Measurements from ENCODE around the gene NRG3.

The NRG3 gene

DNA sequence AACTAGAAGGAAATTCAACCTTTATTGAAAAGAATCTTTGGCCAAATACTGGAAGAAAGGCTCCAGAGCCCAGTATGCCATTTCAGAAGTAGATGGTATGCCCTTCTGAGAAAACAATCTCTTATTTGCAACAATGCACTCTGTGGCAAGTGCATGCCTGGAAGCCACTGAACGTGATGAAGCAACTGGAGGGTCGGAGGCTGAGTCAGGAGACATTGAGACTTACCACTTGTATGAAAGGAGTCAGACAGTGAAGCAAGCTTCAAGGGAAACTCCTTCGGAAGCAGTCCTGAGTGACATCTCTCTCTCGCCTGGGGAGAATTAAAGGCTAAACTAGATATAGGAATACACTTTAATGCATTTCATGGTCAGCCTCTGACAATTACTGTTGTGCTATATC lies 353.7 kb downstream of the NRG3 start:
- DNase-seq = no peak

DNA sequence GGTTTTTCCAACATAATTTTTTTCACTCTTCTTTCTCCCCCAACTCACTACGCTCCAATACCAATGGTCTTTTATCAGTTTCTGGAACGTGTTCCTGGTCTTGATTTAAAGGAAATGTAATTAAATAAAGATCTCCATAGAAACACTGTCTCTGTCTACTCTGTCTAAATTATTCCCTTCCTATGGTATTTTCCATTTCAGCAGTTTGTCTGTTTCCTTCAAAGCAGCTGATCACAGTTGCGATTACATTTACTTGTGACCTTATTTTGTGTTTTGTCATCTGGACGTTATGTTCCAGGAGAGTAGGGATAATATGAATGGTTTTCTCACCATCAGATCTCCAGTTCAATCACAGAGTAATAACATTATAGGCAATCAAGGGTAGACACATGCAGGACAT lies 359.2 kb downstream of the NRG3 start:
- DNase-seq = no peak

DNA sequence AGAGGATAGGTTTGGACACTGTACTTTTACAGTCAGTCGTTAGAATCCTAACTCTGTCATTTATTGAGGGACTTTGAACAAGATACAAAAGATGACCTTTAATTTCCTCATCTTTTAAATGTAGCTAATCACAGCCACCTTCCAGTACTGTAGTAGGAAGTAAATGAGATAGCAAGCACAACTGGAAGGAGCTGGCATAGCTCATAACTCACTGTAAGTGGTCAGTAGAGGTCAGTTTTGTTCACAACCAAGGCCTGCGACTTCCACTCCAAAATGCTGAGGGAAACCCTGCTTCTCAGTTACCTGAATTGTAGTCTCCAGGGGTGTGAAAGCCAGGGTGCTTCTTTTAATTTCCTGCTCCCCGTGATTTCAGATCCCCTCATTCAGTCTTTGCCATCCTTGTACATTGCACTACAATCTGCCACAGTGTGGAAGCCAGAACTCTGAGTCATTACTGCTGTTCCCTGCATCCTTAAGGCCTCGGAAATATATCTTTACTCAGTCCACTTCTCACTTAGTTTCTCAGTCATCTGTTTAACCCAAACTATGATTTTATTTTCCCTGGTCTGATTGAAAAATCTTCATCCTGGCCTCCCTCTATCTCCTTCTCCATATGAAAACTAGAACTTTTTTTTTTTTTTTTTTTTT lies 361.2 kb downstream of the NRG3 start:
- no peak for DNase-seq

DNA sequence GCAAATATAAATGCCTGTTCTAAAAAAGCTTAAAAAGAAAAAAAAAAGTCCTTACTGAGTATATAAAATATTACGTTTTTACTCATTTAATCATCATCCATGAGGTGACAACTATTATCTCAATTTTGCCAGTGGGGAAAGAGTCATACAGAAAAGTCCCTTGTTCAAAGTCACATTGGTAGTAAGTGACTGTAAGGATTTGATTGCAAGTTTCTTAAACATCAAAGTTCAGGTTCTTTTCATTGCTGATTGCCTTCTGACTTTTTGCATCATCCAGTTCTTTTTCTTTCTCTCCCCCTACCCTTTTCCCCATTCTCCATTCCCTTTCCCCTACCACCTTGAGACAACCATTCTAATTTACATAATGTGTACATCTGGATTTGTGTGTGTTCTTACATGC lies 363.3 kb downstream of the NRG3 start:
- no peak for DNase-seq

DNA sequence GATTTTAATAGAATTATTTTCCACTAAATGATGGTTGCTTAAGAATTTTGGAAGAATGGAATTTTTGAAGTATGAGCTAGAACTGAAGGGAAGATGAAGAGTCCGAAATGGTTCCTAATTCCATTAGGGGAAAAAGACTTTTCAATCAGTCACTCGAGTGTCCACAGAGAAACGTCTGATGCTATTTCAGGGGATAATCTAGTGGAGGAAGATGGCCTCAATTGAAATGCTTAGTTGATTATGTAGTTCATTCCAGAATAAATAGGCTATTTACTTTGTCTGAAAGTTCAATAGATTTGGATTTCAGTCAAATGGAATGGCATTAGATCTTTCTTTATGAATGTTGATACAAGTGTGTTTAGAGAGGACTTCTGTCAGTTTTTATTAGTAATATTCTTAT lies 365.4 kb downstream of the NRG3 start:
- no peak for DNase-seq

DNA sequence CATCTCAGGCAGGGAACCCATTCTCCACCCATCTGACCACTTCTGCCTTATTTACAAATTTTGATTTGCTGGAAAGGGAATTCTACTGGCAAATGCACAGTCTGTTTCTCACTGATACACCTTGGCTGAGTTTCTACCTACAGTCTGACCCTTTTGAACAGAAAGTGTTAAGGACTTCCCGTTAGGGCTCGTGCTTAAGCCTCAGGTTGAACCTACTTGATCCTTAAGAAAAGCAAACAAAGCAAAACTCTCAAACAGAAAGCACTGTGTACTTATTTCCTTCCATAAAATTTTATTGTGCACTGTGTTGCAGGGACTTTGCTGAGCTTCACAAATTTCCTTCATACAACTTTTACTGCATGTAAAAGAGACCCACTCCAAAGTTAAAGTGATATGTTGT lies 367.8 kb downstream of the NRG3 start:
- DNase-seq = no peak

DNA sequence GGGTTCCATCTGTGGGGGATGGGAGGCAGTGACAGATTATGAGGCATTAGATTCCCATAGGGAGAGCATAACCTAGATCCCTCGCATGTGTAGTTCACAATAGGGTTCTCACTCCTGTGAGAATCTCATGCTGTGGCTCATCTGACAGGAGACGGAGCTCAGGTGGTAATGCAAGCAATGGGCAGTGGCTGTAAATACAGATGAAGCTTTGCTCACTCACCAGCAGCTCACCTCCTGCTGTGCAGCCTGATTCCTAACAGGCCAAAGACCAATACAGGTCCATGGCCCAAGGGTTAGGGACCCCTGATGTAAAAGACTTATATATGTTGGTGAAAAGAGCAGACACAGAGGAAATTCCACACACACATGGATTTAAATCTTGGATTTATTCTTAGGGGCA lies 370.2 kb downstream of the NRG3 start:
- no peak for DNase-seq

DNA sequence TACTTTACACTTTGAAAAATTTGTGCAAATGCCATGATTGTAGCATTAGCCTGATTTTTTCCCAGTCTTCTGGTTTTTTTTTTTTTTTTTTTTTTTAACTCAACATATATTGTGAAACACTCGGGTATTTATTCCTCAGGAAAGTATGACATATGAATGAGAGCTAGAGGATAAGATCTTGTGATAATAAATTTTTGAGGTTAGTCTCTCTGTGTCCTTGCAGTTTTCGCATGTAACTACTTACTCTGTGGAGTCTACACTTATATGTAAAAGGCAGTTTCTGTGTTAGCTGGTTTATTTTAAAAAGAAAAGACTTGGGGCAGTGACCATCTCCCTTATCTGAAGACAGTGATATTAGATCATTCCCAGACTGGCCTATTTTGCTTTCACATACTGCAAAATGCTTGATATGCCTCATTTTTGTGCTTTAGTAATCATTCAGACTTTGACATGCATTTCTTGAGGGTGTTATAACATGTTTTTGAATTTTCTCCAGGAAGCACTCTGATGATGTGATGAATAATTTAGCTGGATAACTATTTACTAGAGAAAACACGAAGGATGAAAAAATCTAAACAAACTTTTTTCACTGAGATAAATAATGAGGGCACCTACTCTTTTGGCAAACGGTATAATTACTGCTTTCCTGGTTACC lies 371.0 kb downstream of the NRG3 start:
- DNase-seq = no peak

DNA sequence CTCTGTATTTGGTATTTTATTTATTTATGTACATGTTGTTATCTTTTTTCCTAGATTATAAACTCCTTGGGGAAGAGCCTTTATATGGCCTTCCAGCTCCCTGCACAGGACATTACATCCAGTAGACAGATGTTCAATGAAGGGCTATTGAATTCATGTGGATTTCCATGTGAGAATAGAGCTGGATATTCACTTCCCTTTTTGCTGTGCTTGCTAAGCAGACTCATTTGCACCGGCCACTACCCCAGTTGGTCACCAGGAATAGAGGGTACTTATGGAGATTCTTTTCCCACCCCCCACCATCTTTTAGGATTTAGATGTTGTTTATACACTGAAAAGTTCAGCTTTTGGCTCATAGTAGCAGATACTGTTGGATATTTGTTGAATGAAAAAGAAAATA lies 374.1 kb downstream of the NRG3 start:
- DNase-seq = no peak

DNA sequence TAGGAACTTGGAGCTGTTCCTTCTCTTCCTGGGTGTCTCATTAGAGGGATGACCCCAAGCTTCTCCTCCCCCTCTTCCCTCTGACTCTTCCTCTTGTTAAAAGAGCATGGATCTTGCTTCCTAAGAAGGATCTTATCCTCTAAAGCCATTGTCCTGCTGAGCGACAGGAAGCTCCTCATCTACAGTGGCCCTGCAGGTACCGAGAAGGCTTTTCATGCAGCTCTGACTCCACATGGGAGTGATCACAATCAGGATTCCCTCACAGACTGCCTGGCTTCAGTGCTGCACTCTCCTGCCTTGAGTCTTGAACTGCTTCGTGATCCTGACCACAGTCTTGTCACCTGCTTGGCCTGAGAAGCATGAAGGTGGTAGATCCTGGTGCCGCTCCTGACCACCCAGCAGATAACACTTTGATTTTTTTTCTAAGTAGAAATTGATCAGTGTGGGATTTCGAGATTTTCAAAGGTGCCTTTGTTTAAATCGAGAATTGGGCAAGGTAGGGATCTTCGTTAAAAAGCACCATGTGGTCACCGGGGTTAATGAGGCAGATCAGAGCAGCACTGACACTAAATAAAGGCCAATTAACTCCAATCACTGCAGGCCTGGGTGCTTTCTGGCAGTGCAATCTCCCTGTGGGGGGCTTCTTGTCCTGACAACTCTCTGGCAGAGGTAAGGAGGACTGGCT lies 376.4 kb downstream of the NRG3 start:
- DNase-seq = no peak

DNA sequence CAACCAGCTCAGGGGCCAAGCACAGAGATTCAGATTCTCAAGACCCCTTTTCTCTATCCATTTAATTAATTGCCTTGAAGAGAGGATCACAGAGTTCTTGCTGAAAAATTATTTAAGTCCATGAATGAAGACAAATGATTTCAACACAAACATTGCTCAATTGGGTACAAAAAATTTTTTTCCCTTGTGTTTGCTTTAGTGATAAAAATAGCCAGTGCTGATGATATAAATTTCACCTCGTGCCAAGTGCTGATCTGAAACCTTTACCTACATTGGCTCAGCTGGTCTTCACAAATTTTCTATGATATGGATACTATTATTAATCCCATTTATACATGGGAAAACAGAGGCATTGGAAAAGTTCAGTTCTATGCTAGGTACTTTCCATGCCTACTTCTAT lies 377.1 kb downstream of the NRG3 start:
- DNase-seq = no peak

DNA sequence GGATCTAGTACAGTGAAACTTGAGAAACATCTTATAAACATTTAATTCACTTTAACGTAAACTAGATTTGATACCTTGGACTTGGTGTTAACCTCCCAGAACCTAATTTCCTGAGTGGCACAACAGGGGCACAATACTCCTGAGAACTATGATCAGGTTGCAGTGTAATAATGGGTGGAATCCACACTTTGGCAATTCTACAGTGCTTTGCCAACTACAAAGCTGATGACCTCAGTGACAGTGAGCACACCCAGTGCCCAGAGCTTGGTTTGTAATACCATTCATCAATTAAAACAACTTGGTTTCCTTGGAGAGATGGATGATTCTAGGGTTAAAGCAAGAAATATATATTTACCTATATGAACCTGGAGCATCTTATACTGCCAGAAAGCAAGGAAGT lies 379.2 kb downstream of the NRG3 start:
- no peak for DNase-seq

DNA sequence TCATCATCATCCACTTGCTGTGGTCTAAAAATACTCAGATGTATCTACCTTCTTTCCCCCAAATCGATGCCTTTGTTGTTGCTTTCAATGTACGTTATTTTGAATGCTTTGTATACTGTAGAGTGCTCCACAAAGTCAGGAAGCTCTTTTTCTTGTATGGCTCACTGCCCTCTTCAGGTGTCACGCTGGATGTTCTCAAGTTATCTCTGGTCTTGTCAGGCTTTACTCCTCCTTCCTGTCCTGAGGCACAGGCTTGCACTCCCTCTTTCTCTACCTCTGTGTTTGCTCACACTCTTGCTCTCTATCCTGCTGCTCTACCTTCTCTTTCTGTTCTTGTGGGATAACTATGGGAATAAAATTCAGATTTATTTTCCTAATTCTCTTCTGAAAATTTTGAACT lies 381.3 kb downstream of the NRG3 start:
- no peak for DNase-seq

DNA sequence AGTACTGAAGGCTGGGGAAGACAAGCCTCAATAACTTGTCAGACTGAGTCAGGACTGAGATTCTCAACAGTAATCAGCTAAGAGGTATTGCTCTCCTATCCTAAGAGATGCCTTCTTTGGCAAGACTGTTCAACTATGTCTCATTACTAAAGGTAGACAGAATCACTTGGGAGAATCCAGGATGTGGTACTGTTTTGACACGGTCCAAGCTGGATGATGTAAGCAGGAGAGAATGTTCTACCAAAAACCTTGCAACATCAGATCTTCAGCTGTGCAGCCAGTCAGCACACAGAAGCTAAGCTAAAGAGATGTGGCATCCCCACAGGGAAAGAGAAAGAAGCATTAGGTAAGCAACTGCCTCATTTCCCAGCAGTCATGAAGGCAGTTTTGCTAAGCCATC lies 391.4 kb downstream of the NRG3 start:
- DNase-seq = no peak

DNA sequence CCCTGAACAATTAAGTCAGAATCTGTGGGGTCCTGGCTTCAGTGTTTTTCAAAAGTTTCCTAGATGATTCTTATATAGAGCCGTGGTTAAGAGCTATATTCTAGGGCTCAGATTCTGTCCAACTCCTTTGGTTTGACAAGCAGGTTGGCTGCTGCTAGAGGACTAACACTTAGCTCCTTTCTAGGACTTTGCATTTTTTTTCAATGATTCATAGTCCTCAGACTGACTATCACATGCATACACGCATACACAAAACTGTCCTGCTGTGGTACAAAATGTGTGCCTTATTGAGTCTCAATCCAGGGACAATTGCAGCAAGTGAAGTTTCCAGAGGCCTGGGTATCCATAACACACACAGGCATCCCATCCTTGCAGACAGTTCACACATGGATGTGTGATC lies 392.0 kb downstream of the NRG3 start:
- DNase-seq = no peak

DNA sequence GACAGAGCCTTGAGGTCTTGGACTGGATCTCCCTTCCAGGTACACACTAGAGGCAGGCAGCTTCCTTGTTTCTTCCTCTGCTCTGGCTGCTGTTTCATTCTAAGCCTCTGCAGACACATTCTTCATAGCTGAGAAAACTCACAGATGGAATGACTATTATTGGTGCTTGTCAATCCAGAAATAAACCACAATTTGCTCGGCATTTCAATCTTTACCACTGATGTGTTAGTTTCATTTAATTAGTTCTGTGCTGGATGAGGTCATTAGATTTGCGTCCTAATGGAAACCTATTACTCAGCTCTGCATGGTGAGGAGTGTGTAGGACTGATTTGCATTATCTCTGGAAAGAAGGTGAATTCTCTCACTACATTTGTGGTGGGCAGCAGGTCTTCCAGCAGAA lies 392.5 kb downstream of the NRG3 start:
- DNase-seq = no peak

DNA sequence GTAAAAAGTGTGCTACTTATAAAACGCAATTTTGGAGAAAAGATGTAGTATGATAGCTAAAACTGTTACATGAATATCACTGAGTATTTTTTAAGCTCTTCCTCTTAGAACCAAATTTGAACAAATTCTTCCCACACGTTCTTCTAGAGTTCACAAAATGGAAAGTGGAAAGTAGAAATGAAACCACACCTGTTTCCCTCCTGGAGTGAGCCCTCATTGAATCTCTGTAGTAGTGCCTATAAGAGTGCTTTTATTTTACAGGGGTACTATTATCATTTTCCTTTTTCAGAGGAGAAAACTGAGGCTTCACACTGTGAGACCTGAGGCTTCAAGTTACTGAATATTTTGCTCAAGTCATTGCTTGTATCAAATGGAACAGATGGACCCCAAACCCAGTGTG lies 393.0 kb downstream of the NRG3 start:
- DNase-seq = no peak

DNA sequence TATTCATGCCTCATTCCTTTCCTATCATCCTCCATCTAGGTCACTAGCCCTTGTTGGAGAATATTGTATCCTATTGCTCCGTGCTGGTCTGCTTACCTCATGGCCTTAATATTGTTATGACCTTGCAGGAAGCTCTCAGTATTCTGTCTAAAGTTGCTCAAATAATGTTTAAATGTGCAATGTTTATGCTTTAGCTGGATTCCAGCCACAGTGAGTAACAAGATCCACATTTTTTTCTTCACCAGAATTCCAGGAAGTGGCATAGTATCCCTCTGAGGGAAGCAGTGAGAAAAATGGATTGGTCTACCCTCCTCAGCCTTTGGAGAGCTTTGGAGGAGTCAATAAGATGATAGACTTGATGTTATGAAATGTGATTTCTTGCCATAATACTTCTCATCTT lies 402.6 kb downstream of the NRG3 start:
- no peak for DNase-seq

DNA sequence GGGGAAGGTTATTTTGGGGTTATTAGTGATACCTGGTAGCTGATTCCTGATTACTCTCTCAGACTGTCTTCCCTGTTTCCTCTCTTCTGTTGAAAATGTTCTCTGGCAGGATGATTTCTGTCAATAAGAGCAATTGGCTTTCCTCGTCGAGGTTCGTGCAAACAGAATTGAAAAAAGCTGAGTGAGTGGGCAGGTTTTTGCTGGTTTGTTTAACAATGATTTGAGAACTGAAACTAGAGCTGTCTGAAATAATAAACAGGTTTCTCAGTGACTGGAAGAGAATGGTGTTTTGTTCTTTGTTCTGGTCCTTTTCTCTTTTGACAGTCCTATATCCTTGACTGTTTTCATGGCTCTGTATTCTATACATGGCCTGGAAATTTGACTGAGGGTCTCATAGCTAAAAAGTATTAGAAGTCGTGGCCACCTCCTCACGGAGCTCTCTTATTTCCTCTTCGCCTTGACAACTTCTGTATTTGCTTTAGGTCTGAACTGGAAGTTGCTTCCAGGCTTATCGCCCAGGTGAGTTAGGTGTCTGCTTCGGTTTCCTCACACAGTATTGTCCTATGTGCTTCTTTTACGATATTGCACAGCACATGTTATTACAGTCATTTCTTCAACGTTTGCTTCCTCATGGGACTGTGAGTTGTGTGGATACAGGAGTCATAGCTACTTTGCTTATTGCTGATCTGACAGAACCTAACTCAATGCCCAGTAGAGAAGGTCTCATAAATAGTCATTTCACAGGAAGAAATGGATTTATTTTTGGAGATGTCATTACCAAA lies 403.6 kb downstream of the NRG3 start:
- DNase-seq = no peak

DNA sequence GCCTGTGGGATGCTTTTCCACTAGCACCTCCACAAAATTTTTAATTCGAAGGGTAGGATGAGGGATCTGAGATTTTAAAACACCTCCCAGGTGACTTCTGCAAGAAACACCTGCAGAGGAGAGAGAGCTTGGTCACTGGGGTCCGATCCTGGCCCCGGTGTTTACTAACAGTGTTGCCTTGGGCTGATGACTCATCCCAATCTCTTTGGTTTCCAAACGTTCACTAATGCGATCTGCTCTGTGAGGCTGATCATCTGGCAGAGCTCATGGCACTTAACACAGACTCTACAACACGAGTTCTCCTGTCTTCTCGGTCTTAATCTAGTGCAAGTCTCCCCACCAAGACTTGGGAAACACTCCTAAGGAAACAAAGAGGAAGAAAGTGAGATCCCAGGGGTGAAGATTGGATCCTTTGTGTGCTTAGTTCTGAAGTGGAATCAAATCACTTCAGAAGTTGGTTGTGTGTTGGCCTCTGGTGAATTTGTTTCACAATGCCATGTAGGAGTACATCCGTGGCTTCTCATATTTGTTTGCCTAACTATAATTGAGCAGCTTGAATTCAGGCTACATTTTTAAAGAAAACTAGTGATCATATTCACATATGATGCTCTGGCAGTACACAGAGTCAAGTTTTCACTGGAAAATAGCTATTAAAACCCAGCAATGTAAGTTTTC lies 407.9 kb downstream of the NRG3 start:
- no peak for DNase-seq

DNA sequence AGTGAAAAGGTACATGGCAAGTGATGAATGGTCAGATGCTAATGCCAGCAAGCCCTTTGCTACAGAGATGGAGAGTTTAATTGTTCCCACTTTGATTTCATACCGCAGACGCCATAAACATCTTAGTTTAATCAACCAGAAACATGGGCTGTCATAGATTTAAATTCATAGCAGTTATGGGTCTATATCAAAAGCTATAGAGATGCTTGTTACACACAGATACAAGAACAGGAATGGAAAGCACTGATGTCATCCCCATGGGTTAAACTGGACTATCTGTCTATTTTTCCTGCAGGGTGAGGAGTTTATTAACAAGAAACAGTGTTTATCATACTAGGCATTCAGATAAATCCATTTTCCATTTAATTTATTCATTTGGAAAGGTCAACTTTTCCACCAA lies 409.2 kb downstream of the NRG3 start:
- no peak for DNase-seq

DNA sequence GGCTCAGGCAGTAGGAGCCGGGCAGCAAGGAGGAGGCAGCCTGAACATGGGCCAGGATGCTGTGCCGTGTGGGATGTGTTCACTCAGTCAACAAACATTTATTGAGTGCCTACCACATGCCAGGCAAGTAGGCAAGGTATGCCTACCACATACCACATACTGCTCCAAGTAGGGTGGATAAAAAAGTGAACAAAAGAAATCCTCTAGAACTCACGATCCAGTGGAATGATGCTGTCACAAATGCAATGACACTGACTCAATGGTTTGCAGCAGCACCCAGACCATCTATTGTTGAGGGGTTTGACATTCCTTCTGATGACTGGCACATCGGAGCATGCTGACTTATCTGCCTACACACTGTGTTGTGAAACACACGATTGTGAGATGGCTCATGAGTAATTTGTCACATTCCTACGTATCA lies 413.5 kb downstream of the NRG3 start:
- no peak for DNase-seq

DNA sequence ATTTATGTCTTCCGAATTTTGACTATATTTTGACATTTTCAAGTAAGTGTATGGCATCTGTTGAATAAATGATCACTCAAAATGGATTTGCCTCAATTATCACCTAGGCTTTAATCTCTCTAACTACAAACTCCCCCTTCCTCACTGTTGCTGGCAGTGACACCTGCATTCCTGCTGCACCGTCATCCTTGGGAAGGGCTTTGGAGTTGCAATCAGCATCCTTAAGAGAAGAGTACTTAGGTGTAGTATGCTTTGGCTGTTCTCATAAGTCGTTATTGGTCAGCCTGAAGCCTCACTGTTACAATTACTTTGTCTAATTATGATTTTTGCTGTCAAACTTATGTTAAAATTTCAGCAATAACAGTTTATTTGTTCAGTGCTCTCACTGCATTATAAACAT lies 415.0 kb downstream of the NRG3 start:
- no peak for DNase-seq
